GM19463 (cell line): ENCODE measurements around the gene IFITM1.
"Not testable (repeated sequence)": the region's sequence is repeated elsewhere in the genome, so short reads cannot be mapped to it uniquely, and the experiment has no call there.

Experiments
- ATAC-seq: cut with Tn5 transposase; IDR thresholded peaks from one replicate; pipeline ENCODE4 v1.9.1; 2021; ENCODE audit warnings: mild to moderate bottlenecking, moderate library complexity; ENCODE audit not compliant: unreplicated experiment

Gene IFITM1

GRCh38 chr11:325796-326591, 12.2 kb downstream of the IFITM1 start:
- ATAC-seq: no peak

GRCh38 chr11:326592-326841, 12.7 kb downstream of the IFITM1 start:
- no peak for ATAC-seq

GRCh38 chr11:326842-327580, 13.2 kb downstream of the IFITM1 start:
- ATAC-seq: no peak

GRCh38 chr11:327581-327923, 13.7 kb downstream of the IFITM1 start:
- ATAC-seq: no peak

- no peak for ATAC-seq
Observed at GRCh38 chr11:328012-328411, 14.2 kb downstream of the IFITM1 start.

- ATAC-seq: not testable (repeated sequence)
Observed at GRCh38 chr11:328516-329100, 14.8 kb downstream of the IFITM1 start.

- ATAC-seq: no peak
Observed at GRCh38 chr11:329886-330253, 16.0 kb downstream of the IFITM1 start.

GRCh38 chr11:330307-330693, 16.5 kb downstream of the IFITM1 start:
- ATAC-seq: no peak

GRCh38 chr11:330694-331357, 17.0 kb downstream of the IFITM1 start:
- no peak for ATAC-seq

- ATAC-seq: no peak
Observed at GRCh38 chr11:331358-332060, 17.7 kb downstream of the IFITM1 start.

GRCh38 chr11:332651-333480, 19.0 kb downstream of the IFITM1 start:
- no peak for ATAC-seq

GRCh38 chr11:333616-334263, 19.9 kb downstream of the IFITM1 start:
- not testable (repeated sequence) for ATAC-seq

- no peak for ATAC-seq
Observed at GRCh38 chr11:334264-334994, 20.6 kb downstream of the IFITM1 start.

GRCh38 chr11:335779-336658, 22.2 kb downstream of the IFITM1 start:
- no peak for ATAC-seq

GRCh38 chr11:336659-337198, 22.9 kb downstream of the IFITM1 start:
- no peak for ATAC-seq

- ATAC-seq: no peak
Observed at GRCh38 chr11:337711-338110, 23.9 kb downstream of the IFITM1 start.

GRCh38 chr11:339963-340362, 26.1 kb downstream of the IFITM1 start:
- ATAC-seq: no peak
